Natural killer cell (primary cell): ENCODE results near the gene LRRC32. TPM values are rescaled to one million over a fixed set of nuclear protein-coding genes. Genes with fewer than 3 reads are reported as not detected.

Source experiments
- ATAC-seq, 3 donors: fragments of 150-1000 bp in 2 of 3; fragments of 200-7000 bp in 1 of 3; cut with Tn5 transposase; 1 replicate in 1 of 3; 2 replicates in 2 of 3; pipeline ENCODE4 v1.10.0; 2021; ENCODE audit warnings: mild to moderate bottlenecking in 2 of 3, moderate library complexity in 2 of 3
- DNase-seq, 2 donors: peaks; one replicate each; pipeline versions ENCODE4 v3.0.0 to v3.0.0-alpha.2; 2013 to 2021; ENCODE audit warnings: mixed read lengths in 1 of 2
- H3K27ac ChIP-seq: one replicate; pipeline ENCODE4 v1.5.1; 2013; ENCODE audit warnings: mild to moderate bottlenecking, low read length
- H3K27me3 ChIP-seq: one replicate; pipeline ENCODE4 v1.6.1; 2013; ENCODE audit warnings: low read length; ENCODE audit not compliant: control insufficient read depth, insufficient read depth
- H3K36me3 ChIP-seq: one replicate; pipeline ENCODE4 v1.6.1; 2013; ENCODE audit warnings: low read length; ENCODE audit not compliant: control insufficient read depth, insufficient read depth
- H3K4me1 ChIP-seq: one replicate; pipeline ENCODE4 v1.6.1; 2013; ENCODE audit warnings: low read length; ENCODE audit not compliant: control insufficient read depth, insufficient read depth
- H3K4me3 ChIP-seq: one replicate; pipeline ENCODE4 v1.5.1; 2013; ENCODE audit warnings: low read length
- H3K9me3 ChIP-seq: one replicate; pipeline ENCODE4 v1.6.1; 2013; ENCODE audit warnings: low read length; ENCODE audit not compliant: control insufficient read depth, insufficient read depth
- H3K27ac Mint-ChIP-seq, 2 donors: one replicate each; pipeline ENCODE4 v1.8.0; 2022; ENCODE audit warnings: mild to moderate bottlenecking in 2 of 2, mixed read lengths in 2 of 2, moderate library complexity in 1 of 2
- H3K27me3 Mint-ChIP-seq, 2 donors: one replicate each; pipeline ENCODE4 v1.8.0; 2022; ENCODE audit warnings: low read depth in 2 of 2, mixed read lengths in 2 of 2
- H3K36me3 Mint-ChIP-seq: one replicate; pipeline ENCODE4 v1.8.0; 2022; ENCODE audit warnings: mixed read lengths
- H3K4me1 Mint-ChIP-seq, 2 donors: one replicate each; pipeline ENCODE4 v1.8.0; 2022; ENCODE audit warnings: mixed read lengths in 2 of 2
- H3K4me3 Mint-ChIP-seq: one replicate; pipeline ENCODE4 v1.8.0; 2022; ENCODE audit warnings: mild to moderate bottlenecking, moderate library complexity, mixed read lengths
- H3K9me3 Mint-ChIP-seq, 2 donors: one replicate each; pipeline ENCODE4 v1.8.0; 2022; ENCODE audit warnings: mixed read lengths in 2 of 2
- CTCF ChIP-seq: fragments of 200-600 bp; IDR thresholded peaks from one replicate; pipeline ENCODE4 v1.8.0; 2022; ENCODE audit warnings: antibody characterized with exemption
- WGBS: methylation state at CpG from one replicate; pipeline ENCODE4 v1.1.7; 2013; ENCODE audit warnings: missing lambda C conversion rate; ENCODE audit not compliant: insufficient coverage; 5-methylcytosine and 5-hydroxymethylcytosine counted together
- intact Hi-C: fragments of 100-400 bp; cut with micrococcal nuclease; formaldehyde crosslinking; loops from one replicate; pipeline ENCODE4 v1.14.2; 2022
- total RNA-seq, 4 donors: library from RNA; stranded (reverse); fragments of 120-200 nt in 1 of 4; gene quantifications; one replicate each; pipeline versions ENCODE4 v1.2.3 to v1.2.4, GENCODE V29; 2013 to 2022

LRRC32 gene
- total RNA-seq, 3 donors from 2014 or later (not counting 1 experiment from before 2014, with no cell fraction given) = 0.14 to 1.4 (median 1.4) TPM

- ATAC-seq (no peak), DNase-seq (no peak)
- Mint-ChIP-seq H3K9me3 (no peaks in the 10 kb centered on the region), H3K27me3 (peaks cover 22 to 40% of the 10 kb centered on the region in 2 donors), H3K4me1 (no peaks in the 10 kb centered on the region), H3K36me3 (no peaks in the 10 kb centered on the region), H3K27ac (no peak overlapping the region), H3K4me3 (no peak overlapping the region)
- H3K27ac ChIP-seq = no peak overlapping the region
- no peaks in the 10 kb centered on the region for H3K9me3 ChIP-seq
- H3K4me3 ChIP-seq = no peak overlapping the region
- peaks cover 4% of the 10 kb centered on the region for H3K27me3 ChIP-seq
- no peaks in the 10 kb centered on the region for H3K4me1 ChIP-seq
- intact Hi-C loops = no loop called here
- TF ChIP-seq CTCF = no peak
- no peaks in the 10 kb centered on the region for H3K36me3 ChIP-seq
- WGBS = 78% methylated on average over 7 of the region's 7 CpGs
These were observed 52.8 kb downstream of the LRRC32 start for GRCh38 chr11:76617553-76618265.

- H3K36me3 Mint-ChIP-seq = no peaks in the 10 kb centered on the region
- no peaks in the 10 kb centered on the region for H3K9me3 Mint-ChIP-seq
- ATAC-seq (no peak), DNase-seq (no peak)
- no peaks in the 10 kb centered on the region for H3K4me1 Mint-ChIP-seq
- no peak overlapping the region for H3K27ac Mint-ChIP-seq
- no peaks in the 10 kb centered on the region for H3K9me3 ChIP-seq
- H3K27ac ChIP-seq = no peak overlapping the region
- 80% methylated on average over 10 of the region's 10 CpGs for WGBS
- no peaks in the 10 kb centered on the region for H3K36me3 ChIP-seq
- H3K27me3 ChIP-seq = peaks cover 4% of the 10 kb centered on the region
- H3K27me3 Mint-ChIP-seq = peaks cover 16 to 37% of the 10 kb centered on the region in 2 donors
- no peak overlapping the region for H3K4me3 ChIP-seq
- intact Hi-C loops = no loop called here
- no peak for TF ChIP-seq CTCF
- no peaks in the 10 kb centered on the region for H3K4me1 ChIP-seq
- no peak overlapping the region for H3K4me3 Mint-ChIP-seq
These were observed 53.6 kb downstream of the LRRC32 start for GRCh38 chr11:76616676-76617552.

GRCh38 chr11:76615950-76616349 lies 54.6 kb downstream of the LRRC32 start:
- WGBS = 73% methylated on average over 4 of the region's 4 CpGs
- Mint-ChIP-seq H3K9me3 (no peaks in the 10 kb centered on the region), H3K4me3 (no peak overlapping the region), H3K27ac (no peak overlapping the region), H3K27me3 (peaks cover 14 to 31% of the 10 kb centered on the region in 2 donors), H3K36me3 (no peaks in the 10 kb centered on the region), H3K4me1 (no peaks in the 10 kb centered on the region)
- Histone ChIP-seq H3K9me3 (no peaks in the 10 kb centered on the region), H3K36me3 (no peaks in the 10 kb centered on the region), H3K27ac (no peak overlapping the region), H3K4me3 (no peak overlapping the region), H3K27me3 (peaks cover 4% of the 10 kb centered on the region), H3K4me1 (no peaks in the 10 kb centered on the region)
- TF ChIP-seq CTCF = no peak
- ATAC-seq = no peak
- intact Hi-C loops = no loop called here
- no peak for DNase-seq
